Measurements from ENCODE around the gene TMEM119. TPM values are rescaled to one million over a fixed set of nuclear protein-coding genes. Genes with fewer than 3 reads are reported as not detected.
A peak's percentile ranks its signal among the peaks of the same experiment; 100 is the strongest.

The TMEM119 gene
- total and polyA plus RNA-seq, 9 of the 15 experiments (the other 6 are each of a cell fraction or from before 2014, with no cell fraction given), result 0.18 TPM; not detected in 8

DNA sequence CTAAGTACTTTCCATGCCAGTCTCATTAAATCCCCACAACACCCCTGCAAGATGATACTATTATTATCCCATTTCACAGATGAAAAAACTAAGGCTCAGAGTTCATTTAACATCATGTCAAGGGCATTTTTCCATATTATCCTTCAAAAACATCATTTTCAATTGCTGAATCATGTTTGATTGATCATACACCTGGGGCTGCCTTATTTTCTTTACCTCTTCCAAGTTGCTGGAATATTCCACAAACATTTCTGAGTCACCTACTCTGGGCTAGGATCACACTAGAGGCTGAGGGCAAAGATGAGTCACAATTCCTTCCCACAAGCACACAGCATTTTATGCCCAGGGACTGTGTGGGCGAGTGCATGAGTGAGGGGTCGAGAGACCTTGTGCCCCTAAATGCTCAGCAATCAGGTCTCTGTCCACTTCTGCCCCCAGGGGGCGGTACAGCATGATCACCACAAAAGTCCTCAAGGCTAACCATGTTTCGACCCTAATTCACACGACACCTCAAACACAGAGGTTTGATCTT is 14.1 kb upstream of the TMEM119 start (continued):
- TF ChIP-seq, protein P1, sequence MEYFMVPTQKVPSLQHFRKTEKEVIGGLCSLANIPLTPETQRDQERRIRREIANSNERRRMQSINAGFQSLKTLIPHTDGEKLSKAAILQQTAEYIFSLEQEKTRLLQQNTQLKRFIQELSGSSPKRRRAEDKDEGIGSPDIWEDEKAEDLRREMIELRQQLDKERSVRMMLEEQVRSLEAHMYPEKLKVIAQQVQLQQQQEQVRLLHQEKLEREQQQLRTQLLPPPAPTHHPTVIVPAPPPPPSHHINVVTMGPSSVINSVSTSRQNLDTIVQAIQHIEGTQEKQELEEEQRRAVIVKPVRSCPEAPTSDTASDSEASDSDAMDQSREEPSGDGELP (CRISPR knock-in tag; IDR thresholded peaks at IDR 0.05; ENCODE audit: borderline replicate concordance), result 0 out of 2 replicates have a peak, but pooled peaks have one; percentile 15
- TF ChIP-seq ZNF431 (CRISPR knock-in tag; IDR thresholded peaks at IDR 0.05) (no peak), KDM1A (IDR thresholded peaks at IDR 0.05) (peak; percentile 64 to 72; a peak in 3 of 4 replicates), PHF20 (IDR thresholded peaks at IDR 0.05; ENCODE audit: partially characterized antibody) (peak; percentile 31)
- TF ChIP-seq, protein P2, sequence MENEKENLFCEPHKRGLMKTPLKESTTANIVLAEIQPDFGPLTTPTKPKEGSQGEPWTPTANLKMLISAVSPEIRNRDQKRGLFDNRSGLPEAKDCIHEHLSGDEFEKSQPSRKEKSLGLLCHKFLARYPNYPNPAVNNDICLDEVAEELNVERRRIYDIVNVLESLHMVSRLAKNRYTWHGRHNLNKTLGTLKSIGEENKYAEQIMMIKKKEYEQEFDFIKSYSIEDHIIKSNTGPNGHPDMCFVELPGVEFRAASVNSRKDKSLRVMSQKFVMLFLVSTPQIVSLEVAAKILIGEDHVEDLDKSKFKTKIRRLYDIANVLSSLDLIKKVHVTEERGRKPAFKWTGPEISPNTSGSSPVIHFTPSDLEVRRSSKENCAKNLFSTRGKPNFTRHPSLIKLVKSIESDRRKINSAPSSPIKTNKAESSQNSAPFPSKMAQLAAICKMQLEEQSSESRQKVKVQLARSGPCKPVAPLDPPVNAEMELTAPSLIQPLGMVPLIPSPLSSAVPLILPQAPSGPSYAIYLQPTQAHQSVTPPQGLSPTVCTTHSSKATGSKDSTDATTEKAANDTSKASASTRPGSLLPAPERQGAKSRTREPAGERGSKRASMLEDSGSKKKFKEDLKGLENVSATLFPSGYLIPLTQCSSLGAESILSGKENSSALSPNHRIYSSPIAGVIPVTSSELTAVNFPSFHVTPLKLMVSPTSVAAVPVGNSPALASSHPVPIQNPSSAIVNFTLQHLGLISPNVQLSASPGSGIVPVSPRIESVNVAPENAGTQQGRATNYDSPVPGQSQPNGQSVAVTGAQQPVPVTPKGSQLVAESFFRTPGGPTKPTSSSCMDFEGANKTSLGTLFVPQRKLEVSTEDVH (IDR thresholded peaks at IDR 0.05; ENCODE audit: low read depth, partially characterized antibody), result no peak
- TF ChIP-seq, protein P3, sequence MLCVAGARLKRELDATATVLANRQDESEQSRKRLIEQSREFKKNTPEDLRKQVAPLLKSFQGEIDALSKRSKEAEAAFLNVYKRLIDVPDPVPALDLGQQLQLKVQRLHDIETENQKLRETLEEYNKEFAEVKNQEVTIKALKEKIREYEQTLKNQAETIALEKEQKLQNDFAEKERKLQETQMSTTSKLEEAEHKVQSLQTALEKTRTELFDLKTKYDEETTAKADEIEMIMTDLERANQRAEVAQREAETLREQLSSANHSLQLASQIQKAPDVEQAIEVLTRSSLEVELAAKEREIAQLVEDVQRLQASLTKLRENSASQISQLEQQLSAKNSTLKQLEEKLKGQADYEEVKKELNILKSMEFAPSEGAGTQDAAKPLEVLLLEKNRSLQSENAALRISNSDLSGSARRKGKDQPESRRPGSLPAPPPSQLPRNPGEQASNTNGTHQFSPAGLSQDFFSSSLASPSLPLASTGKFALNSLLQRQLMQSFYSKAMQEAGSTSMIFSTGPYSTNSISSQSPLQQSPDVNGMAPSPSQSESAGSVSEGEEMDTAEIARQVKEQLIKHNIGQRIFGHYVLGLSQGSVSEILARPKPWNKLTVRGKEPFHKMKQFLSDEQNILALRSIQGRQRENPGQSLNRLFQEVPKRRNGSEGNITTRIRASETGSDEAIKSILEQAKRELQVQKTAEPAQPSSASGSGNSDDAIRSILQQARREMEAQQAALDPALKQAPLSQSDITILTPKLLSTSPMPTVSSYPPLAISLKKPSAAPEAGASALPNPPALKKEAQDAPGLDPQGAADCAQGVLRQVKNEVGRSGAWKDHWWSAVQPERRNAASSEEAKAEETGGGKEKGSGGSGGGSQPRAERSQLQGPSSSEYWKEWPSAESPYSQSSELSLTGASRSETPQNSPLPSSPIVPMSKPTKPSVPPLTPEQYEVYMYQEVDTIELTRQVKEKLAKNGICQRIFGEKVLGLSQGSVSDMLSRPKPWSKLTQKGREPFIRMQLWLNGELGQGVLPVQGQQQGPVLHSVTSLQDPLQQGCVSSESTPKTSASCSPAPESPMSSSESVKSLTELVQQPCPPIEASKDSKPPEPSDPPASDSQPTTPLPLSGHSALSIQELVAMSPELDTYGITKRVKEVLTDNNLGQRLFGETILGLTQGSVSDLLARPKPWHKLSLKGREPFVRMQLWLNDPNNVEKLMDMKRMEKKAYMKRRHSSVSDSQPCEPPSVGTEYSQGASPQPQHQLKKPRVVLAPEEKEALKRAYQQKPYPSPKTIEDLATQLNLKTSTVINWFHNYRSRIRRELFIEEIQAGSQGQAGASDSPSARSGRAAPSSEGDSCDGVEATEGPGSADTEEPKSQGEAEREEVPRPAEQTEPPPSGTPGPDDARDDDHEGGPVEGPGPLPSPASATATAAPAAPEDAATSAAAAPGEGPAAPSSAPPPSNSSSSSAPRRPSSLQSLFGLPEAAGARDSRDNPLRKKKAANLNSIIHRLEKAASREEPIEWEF (CRISPR knock-in tag; IDR thresholded peaks at IDR 0.05), result no peak
